OCI-M2 (cell line): ENCODE results near the gene PANK1.

Source experiments
- DNase-seq: peaks from one replicate; lab custom pipeline; 2025; ENCODE audit not compliant: unreplicated experiment; lab: John Stamatoyannopoulos, UW

Gene PANK1

DNA sequence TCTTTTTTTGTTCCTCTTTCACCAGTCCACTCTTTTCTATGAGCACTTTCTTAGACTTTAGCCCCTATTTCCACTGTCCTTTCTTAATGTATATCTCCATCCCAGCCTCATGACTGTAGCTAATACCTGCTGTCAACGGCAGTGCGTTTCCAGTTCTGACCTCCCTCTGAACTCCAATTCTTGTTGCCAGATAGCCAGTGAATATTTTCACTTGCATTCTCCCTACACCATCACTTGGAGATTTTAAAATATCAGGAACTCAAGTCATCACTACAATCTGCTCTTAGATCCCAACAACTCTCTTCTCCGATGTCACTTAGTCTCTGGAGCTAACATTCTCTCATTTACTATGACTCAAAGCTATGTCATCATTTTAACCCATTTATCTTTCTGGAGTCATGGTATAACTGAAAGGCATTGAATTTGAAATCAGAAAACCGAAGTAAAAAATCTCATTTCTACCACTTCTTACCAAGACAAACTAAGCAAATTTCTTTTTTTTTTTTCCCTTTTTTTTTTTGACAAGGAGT, 104.6 kb downstream of the PANK1 start:
- DNase-seq, result no peak

GRCh38 chr10:89537364-89537763, 107.7 kb downstream of the PANK1 start:
- no peak for DNase-seq

GRCh38 chr10:89536013-89536354, 109.1 kb downstream of the PANK1 start:
- DNase-seq, result no peak

GRCh38 chr10:89535171-89536012, 109.7 kb downstream of the PANK1 start, which contains the start of gene SLC16A12:
TSS of gene SLC16A12 (minus strand) at chr10:89535594. CDS start at chr10:89462578, 73,016 bp downstream.
- no peak for DNase-seq

GRCh38 chr10:89534826-89535166, 110.2 kb downstream of the PANK1 start:
- no peak for DNase-seq
